GM18861 (cell line): Measurements from ENCODE around the gene PRKCA.

Experiments used
- ATAC-seq: cut with Tn5 transposase; IDR thresholded peaks from one replicate; pipeline ENCODE4 v1.9.1; 2021; ENCODE audit not compliant: unreplicated experiment

Gene PRKCA

DNA sequence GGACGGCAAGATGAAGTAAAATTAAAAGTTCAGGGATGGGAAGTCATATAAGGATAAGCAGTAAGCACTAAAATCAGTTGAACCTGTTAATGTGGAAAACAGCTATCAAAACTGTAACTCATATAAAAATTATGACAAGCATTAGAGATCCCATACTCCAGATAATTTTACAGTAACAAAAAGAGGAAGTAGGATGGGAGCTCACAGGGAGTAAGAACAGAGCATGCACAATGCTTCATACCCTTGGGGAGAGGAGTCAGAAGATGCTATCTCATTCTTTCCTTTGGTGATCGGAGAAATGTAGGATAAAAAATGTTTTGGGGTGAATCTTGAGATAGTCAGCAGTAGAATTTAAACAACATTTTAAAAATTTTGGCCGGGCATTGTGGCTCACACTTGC is 367.8 kb downstream of the PRKCA start:
- no peak for ATAC-seq

DNA sequence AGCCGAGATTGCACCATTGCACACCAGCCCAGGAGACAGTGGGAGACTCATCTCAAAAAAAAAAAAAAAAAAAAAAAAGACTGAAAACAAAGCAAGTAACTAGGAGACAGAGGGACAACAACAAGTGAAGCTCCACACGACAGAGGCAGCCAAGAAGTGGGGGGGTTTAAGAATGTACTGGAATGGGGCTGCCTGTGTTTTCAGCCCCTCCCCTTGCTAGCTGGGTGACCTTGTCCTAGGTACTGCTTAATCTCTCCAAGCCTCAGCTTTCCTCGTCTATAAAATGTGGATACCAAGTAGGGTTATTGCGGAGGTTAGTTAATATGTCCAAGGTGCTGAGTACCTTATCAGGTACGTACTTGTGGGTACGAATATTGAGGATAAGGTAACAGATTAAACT is 368.7 kb downstream of the PRKCA start:
- ATAC-seq: no peak

DNA sequence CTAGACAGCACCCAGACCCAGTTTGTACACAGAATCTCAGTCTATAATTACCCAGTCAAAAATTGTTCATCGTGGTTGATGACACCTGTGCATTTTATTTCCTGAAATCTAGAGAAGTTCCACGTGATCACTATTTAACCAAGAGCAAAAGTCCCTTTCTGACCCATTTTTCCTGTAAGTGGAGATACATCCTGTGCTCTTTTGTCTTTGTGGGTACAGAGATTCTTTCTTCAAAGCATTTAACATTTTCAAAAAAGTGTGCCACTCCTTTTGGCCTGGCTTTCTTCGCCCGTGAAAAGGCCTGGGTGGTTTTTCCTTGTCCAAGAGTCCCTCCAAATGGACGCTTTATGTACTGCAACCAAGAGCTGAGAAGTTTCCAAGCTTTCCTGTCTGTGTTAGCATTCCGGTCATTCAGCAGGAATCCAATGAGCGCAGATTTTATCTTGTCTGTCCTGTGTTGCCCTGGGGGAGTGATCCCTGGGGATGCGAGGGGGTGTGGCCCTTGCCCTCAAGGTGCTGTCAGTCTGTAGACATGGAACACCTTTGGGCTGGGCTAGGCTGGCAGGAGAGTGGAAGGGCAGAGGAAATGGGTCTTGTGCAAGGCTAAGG is 371.4 kb downstream of the PRKCA start:
- no peak for ATAC-seq

GRCh38 chr17:66675273-66675990 is 373.0 kb downstream of the PRKCA start:
- ATAC-seq: no peak

DNA sequence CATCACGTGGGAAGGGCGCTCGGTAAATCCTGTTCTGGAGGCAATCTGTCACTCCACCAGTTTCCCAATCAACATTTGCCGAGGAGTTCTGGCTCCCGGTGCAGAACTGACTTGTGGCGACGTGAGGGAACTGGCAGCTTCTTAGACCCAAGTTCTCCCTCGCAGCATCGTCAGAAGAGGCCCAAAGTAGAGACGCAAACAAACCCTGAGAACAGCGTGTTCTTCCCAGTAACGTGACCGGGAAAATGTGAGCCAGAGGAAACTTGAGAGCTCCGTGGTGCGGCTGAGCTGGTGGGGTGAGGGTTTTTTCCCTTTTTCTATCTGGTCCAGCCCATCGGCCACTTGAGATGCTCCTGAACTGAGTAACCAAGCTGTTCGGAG is 373.6 kb downstream of the PRKCA start:
- ATAC-seq: no peak

- ATAC-seq: no peak
Observed at GRCh38 chr17:66676421-66676820, 374.0 kb downstream of the PRKCA start.

GRCh38 chr17:66677201-66677981 is 375.0 kb downstream of the PRKCA start:
- ATAC-seq: no peak

DNA sequence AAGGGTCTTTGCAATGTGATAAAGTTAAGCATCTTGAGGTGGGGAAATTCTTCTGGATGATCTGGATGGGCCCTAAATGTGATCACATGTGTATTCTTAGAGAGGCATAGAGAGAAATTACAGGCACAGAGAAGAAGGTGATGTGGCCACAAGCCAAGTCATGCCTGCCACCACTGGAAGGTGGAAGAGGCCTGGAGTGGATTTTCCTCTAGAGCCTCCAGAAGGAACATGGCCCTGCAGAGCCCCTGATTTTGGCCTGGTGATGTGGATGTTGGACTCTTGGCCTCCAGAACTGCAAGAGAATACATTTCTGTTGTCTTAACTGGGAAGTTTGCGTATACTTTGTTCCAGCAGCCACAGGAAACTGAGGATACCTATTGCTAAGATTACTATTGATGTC is 375.6 kb downstream of the PRKCA start:
- ATAC-seq: no peak

DNA sequence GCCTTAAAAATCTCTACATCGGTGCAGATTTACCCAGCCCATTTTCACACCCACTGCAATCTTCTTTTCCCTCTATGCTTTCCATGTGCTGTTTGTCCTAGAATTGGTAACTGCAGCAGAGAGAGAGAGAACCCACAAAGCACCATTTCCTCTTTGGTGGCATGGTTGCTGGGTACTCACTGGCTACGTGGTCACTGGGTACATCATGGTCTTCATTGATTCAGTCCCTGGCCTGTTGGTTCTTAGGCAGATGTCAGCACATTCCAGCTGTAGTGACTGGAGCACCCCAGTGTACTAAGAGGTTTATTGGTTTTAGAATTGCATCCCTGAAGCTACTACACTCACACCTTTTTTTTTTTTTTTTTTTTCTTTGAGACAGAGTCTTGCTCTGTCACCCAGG is 376.4 kb downstream of the PRKCA start:
- ATAC-seq: no peak

DNA sequence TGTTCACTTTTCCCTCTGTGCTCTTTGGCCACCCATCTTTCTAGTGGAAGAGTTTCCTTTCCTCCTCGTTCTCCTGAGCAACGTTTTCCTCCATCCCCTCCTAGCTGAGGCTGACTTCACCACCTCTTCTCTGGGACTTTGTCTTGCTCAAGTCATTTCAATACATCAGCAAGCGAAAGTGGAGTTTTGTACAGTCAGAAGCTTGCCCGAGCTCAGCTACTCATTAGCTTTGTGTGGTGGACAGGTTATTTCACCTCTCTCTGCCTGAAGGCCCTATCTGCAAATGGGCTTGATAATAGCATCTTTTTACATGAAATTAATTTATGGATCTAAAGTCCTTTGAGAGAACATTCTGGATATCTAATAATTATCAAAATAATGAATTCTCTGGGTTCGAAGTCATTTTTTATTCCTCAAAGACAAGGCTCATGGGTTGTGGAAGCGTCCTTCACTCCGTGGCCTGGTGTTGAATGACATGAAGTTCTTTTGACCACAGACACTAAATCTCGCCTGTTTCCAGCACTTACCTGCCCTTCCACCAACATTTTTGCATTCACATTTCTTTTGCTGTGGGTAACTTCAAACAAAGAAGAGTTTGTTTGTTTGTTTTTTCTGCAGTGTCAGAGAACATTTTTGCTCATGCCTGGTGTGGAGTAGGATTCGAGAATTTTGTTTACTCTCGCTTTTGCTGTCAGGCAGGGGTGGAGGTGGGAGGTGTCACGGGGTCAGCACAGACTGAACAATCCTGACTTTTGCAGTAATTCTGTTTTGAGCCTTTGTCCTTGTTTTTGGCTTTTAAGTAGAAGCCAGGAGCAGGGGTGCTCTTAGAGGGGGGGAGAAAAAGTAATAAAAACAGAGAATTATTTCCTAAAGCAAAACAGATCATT is 377.5 kb downstream of the PRKCA start:
- ATAC-seq: no peak

GRCh38 chr17:66682283-66682682 is 379.9 kb downstream of the PRKCA start:
- no peak for ATAC-seq

GRCh38 chr17:66684261-66684660 is 381.8 kb downstream of the PRKCA start:
- ATAC-seq: no peak

GRCh38 chr17:66684731-66685130 is 382.3 kb downstream of the PRKCA start:
- no peak for ATAC-seq

DNA sequence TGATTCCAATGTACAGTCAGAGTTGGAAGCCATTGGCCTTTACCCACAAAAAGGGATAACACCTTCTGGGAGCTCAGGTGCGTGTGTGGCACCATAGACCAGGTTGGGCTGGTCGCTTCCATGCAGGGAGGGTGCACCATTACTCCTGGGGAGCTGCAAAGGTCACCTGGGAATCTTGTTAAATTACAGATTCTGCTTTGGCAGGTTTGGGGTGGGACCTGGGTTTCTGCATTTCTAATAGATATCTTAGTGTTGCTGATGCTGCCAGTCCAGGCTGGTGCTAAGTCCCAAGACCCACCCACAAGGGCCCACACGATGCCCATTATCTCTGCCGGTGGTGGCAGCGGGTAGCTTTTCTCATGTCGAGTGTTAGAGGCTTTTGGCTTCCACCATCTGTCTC is 384.2 kb downstream of the PRKCA start:
- ATAC-seq: no peak

DNA sequence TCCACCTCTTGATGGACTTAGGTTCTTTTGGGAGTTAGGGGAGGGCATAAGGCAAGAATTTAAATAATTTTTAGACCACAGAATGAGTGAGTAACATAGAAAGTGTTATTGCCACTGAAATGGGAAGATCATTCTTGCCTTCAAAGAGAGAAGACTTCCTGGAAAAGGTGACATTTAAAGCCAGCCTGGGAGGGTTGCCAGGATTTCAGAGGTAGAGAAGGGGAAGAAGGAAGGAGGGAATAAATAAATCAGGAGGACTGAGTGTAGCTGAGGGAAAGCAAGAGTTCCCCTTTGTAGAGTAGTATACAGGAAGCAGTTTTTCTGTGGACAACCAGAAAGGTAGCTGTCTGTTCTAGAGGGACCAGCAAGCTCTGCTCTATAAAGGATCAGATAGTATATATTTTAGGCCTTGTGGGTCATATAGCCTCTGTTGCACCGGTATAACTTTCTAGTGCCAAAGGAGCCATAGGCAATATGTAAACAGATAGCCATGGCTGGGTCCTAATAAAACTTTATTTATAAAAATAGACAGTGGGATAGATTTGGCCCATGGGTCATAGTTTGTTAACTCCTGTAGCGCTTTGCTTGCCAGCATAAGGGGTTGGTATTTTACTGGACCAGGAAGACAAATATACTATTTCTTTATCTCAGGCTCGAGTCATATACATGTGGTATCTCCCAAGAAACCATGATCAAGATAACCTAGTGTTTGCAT is 385.3 kb downstream of the PRKCA start:
- ATAC-seq: no peak

DNA sequence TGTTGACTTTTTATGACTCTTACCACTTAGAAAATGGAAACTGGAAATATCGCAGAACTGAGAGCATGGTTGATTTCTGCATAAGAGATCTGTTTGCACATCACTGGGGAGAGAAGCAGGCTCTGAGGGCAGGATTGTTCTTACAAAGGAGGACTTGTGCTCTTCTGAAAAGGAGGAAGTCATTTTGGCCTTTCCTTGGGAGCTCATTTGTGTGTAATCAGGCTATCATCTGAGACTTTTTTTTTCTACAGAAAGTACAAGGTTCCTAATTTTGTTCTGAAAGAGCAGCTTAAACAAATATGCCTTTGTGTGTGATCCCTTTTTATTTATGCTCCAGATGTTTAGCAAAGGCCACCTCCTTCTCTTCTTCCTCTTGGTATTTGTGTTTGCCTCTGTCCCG is 386.8 kb downstream of the PRKCA start:
- no peak for ATAC-seq

- no peak for ATAC-seq
Observed at GRCh38 chr17:66690166-66690565, 387.8 kb downstream of the PRKCA start.

GRCh38 chr17:66691644-66692420 is 389.4 kb downstream of the PRKCA start:
- no peak for ATAC-seq

DNA sequence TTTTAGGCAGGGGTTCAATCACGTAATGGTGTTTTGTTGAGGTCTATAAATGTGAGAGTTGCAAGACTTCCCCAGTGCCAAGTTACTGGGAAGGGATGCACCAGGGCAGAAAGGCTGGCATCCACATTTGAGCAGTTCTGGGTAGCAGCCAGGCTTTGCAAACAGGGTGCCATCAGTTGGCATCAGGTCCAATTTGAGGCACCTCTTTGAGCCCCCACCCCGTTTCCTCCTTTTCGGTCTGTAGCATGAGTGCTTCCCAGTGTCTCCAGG is 389.9 kb downstream of the PRKCA start:
- no peak for ATAC-seq

DNA sequence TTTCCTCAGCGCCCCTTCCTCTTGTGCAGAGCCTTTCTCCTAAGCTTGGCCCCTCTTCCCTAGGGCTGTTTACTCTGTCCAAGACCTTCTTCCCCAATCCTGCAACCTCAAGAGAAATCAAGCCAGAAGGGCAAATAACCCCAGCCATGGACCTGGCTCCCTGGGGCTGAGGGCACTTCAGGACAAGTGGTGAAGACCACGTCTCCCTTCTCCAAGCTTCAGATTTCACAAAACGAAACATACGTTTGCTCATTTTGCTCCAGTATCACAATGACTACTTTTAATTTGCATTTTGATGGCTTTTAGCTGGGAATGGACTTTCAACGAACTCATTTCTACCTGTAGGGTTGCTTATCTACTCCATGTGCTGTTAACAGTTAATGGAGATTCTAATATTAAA is 392.7 kb downstream of the PRKCA start:
- no peak for ATAC-seq
